Naive thymus-derived CD4-positive, alpha-beta T cell (primary cell): Measurements from ENCODE around the gene COQ6. TPM values are rescaled to one million over a fixed set of nuclear protein-coding genes. Genes with fewer than 3 reads are reported as not detected.
"Not testable (repeated sequence)": the region's sequence is repeated elsewhere in the genome, so short reads cannot be mapped to it uniquely, and the experiment has no call there.

Experiments used
- ATAC-seq: fragments of 150-1000 bp; cut with Tn5 transposase; 2 replicates; pipeline ENCODE4 v1.10.0; 2021; ENCODE audit warnings: mild to moderate bottlenecking, moderate library complexity
- CTCF ChIA-PET: fragments of 350-600 bp; sonication (Branson Sonifier 250); formaldehyde crosslinking; loops from one replicate; lab custom pipeline; 2021; ENCODE audit warnings: antibody characterized with exemption; lab: Charles Lee
- POLR2A ChIA-PET: fragments of 350-600 bp; sonication (Branson Sonifier 250); formaldehyde crosslinking; loops from one replicate; lab custom pipeline; 2021; ENCODE audit warnings: antibody characterized with exemption, inconsistent platforms; lab: Charles Lee
- DNase-seq, 9 donors: peaks; one replicate each; pipeline versions ENCODE4 v3.0.0 to v3.0.0-alpha.2; 2020 to 2022; ENCODE audit warnings: mixed read lengths in 1 of 9
- H3K27ac ChIP-seq: one replicate; pipeline ENCODE4 v1.7.0; 2013; ENCODE audit warnings: mild to moderate bottlenecking, low read depth, low read length, moderate library complexity
- H3K27me3 ChIP-seq, 2 donors: one replicate each; pipeline ENCODE4 v1.7.0; 2013; ENCODE audit warnings: low read length in 2 of 2, mild to moderate bottlenecking in 2 of 2, moderate library complexity in 2 of 2; ENCODE audit not compliant: control insufficient read depth in 2 of 2, insufficient read depth in 2 of 2
- H3K36me3 ChIP-seq, 3 experiments: 1 replicate in 2 of 3; 2 replicates in 1 of 3; pipeline ENCODE4 v1.7.0; 2013; ENCODE audit warnings: low read length in 3 of 3, mild to moderate bottlenecking in 3 of 3, moderate library complexity in 1 of 3; ENCODE audit not compliant: insufficient read depth in 3 of 3, control insufficient read depth in 2 of 3
- H3K4me1 ChIP-seq, 2 donors: one replicate each; pipeline ENCODE4 v1.7.0; 2013; ENCODE audit warnings: low read length in 2 of 2, mild to moderate bottlenecking in 2 of 2, moderate library complexity in 1 of 2; ENCODE audit not compliant: control insufficient read depth in 2 of 2, insufficient read depth in 2 of 2
- H3K4me3 ChIP-seq: 2 replicates; pipeline ENCODE4 v1.7.0; 2013; ENCODE audit warnings: mild to moderate bottlenecking, low read length
- H3K9me3 ChIP-seq, 3 experiments: 1 replicate in 2 of 3; 2 replicates in 1 of 3; pipeline ENCODE4 v1.7.0; 2013; ENCODE audit warnings: low read length in 3 of 3; ENCODE audit not compliant: control insufficient read depth in 2 of 3
- H3K27ac Mint-ChIP-seq, 9 donors: one replicate each; pipeline ENCODE4 v1.8.0; 2020 to 2022; ENCODE audit warnings: mixed read lengths in 9 of 9, mild to moderate bottlenecking in 8 of 9, moderate library complexity in 5 of 9, inconsistent platforms in 2 of 9
- H3K27me3 Mint-ChIP-seq, 5 donors: one replicate each; pipeline ENCODE4 v1.8.0; 2021 to 2022; ENCODE audit warnings: mixed read lengths in 5 of 5, mild to moderate bottlenecking in 1 of 5
- H3K36me3 Mint-ChIP-seq, 5 donors: one replicate each; pipeline ENCODE4 v1.8.0; 2020 to 2022; ENCODE audit warnings: mixed read lengths in 5 of 5, mild to moderate bottlenecking in 3 of 5, inconsistent platforms in 1 of 5
- H3K4me1 Mint-ChIP-seq, 7 donors: one replicate each; pipeline ENCODE4 v1.8.0; 2020 to 2022; ENCODE audit warnings: mixed read lengths in 7 of 7, mild to moderate bottlenecking in 3 of 7, inconsistent platforms in 1 of 7
- H3K4me3 Mint-ChIP-seq, 10 donors: one replicate each; pipeline ENCODE4 v1.8.0; 2020 to 2022; ENCODE audit warnings: mild to moderate bottlenecking in 10 of 10, mixed read lengths in 10 of 10, moderate library complexity in 6 of 10, inconsistent platforms in 2 of 10
- H3K9me3 Mint-ChIP-seq, 11 donors: one replicate each; pipeline ENCODE4 v1.8.0; 2020 to 2022; ENCODE audit warnings: mixed read lengths in 11 of 11, mild to moderate bottlenecking in 4 of 11, inconsistent platforms in 1 of 11, moderate library complexity in 1 of 11
- intact Hi-C, 2 donors: fragments of 100-400 bp; cut with micrococcal nuclease; formaldehyde crosslinking; loops; one replicate each; pipeline ENCODE4 v1.15.1; 2023
- polyA plus RNA-seq, 2 donors: library from polyadenylated mRNA; unstranded; fragments of 300-500 nt; fragmentation: Illumina TruSeq; gene quantifications; one replicate each; pipeline ENCODE4 v1.2.3, GENCODE V29; 2021
- total RNA-seq, 6 experiments: library from RNA in 5 of 6; stranded (reverse) in 5 of 6; gene quantifications; 1 replicate in 5 of 6; 2 replicates in 1 of 6; pipeline ENCODE4 v1.2.3 and lab custom pipeline; 2021 to 2026

Gene COQ6
- total and polyA plus RNA-seq, 7 experiments from 2014 or later: 13.4 to 47.3 (median 24.4) TPM

GRCh38 chr14:73965216-73965615, 15.1 kb downstream of the COQ6 start:
- DNase-seq (no peak), ATAC-seq (no peak)
- H3K27ac Mint-ChIP-seq: peak overlapping the region in 5 of 9 donors; percentile 34 to 76 (median 56)
- CTCF ChIA-PET: no interaction called here
- POLR2A ChIA-PET: interaction anchor here (1.2 kb wide), 1 partner anchor 15 kb away, joined by 5 read pairs; the partner anchor contains the start of genes COQ6 and FAM161B
- intact Hi-C loops: no loop called here
- peaks cover 8 to 39% (median 10%) of the 10 kb centered on the region in 5 donors for H3K36me3 Mint-ChIP-seq
- Histone ChIP-seq H3K4me1 (no peaks in the 10 kb centered on the region), H3K36me3 (peaks cover 4 to 42% (median 4%) of the 10 kb centered on the region in 3 experiments), H3K27ac (no peak overlapping the region), H3K27me3 (no peaks in the 10 kb centered on the region), H3K9me3 (no peaks in the 10 kb centered on the region), H3K4me3 (no peak overlapping the region)
- no peaks in the 10 kb centered on the region for H3K4me1 Mint-ChIP-seq
- no peaks in the 10 kb centered on the region for H3K27me3 Mint-ChIP-seq
- H3K9me3 Mint-ChIP-seq: no peaks in the 10 kb centered on the region
- H3K4me3 Mint-ChIP-seq: no peak overlapping the region

GRCh38 chr14:73968885-73969284, 18.8 kb downstream of the COQ6 start:
- Histone ChIP-seq H3K36me3 (peaks cover 0 to 16% (median 0%) of the 10 kb centered on the region in 3 experiments), H3K27ac (no peak overlapping the region), H3K27me3 (no peaks in the 10 kb centered on the region), H3K9me3 (no peaks in the 10 kb centered on the region), H3K4me1 (no peaks in the 10 kb centered on the region), H3K4me3 (no peak overlapping the region)
- ChIA-PET POLR2A (no interaction called here), CTCF (no interaction called here)
- Mint-ChIP-seq H3K36me3 (peaks cover 0 to 25% (median 0%) of the 10 kb centered on the region in 5 donors), H3K4me1 (no peaks in the 10 kb centered on the region), H3K4me3 (no peak overlapping the region), H3K27me3 (no peaks in the 10 kb centered on the region), H3K9me3 (no peaks in the 10 kb centered on the region), H3K27ac (peak overlapping the region in 1 of 9 donors; percentile 58)
- intact Hi-C loops: no loop called here
- no peak for DNase-seq
- ATAC-seq: no peak

- Histone ChIP-seq H3K27me3 (no peaks in the 10 kb centered on the region), H3K4me1 (no peaks in the 10 kb centered on the region), H3K9me3 (no peaks in the 10 kb centered on the region), H3K4me3 (no peak overlapping the region), H3K27ac (no peak overlapping the region), H3K36me3 (peaks cover 0 to 24% (median 0%) of the 10 kb centered on the region in 3 experiments)
- ATAC-seq: no peak
- Mint-ChIP-seq H3K27ac (no peak overlapping the region), H3K36me3 (peaks cover 0 to 23% (median 0%) of the 10 kb centered on the region in 5 donors), H3K4me1 (no peaks in the 10 kb centered on the region), H3K4me3 (no peak overlapping the region), H3K27me3 (no peaks in the 10 kb centered on the region), H3K9me3 (no peaks in the 10 kb centered on the region)
- intact Hi-C loops: no loop called here
- CTCF ChIA-PET: no interaction called here
- POLR2A ChIA-PET: no interaction called here
- DNase-seq: no peak
Observed at GRCh38 chr14:73973497-73973896, 23.4 kb downstream of the COQ6 start.

- Histone ChIP-seq H3K9me3 (no peaks in the 10 kb centered on the region), H3K36me3 (peaks cover 0 to 20% (median 0%) of the 10 kb centered on the region in 3 experiments), H3K4me1 (no peaks in the 10 kb centered on the region), H3K27me3 (no peaks in the 10 kb centered on the region), H3K4me3 (no peak overlapping the region), H3K27ac (no peak overlapping the region)
- CTCF ChIA-PET: no interaction called here
- no peak for DNase-seq
- no peak overlapping the region for H3K27ac Mint-ChIP-seq
- peaks cover 0 to 20% (median 6%) of the 10 kb centered on the region in 5 donors for H3K36me3 Mint-ChIP-seq
- no peak for ATAC-seq
- peaks cover 0 to 2% (median 0%) of the 10 kb centered on the region in 7 donors for H3K4me1 Mint-ChIP-seq
- H3K4me3 Mint-ChIP-seq: no peak overlapping the region
- intact Hi-C loops: no loop called here
- H3K9me3 Mint-ChIP-seq: no peaks in the 10 kb centered on the region
- no peaks in the 10 kb centered on the region for H3K27me3 Mint-ChIP-seq
- POLR2A ChIA-PET: no interaction called here
Observed at GRCh38 chr14:73976125-73976524, 26.0 kb downstream of the COQ6 start.

GRCh38 chr14:73977896-73978295, 27.8 kb downstream of the COQ6 start:
- H3K36me3 Mint-ChIP-seq: peaks cover 0 to 13% (median 6%) of the 10 kb centered on the region in 5 donors

GRCh38 chr14:73988065-73988464, 38.0 kb downstream of the COQ6 start:
- ChIA-PET CTCF (no interaction called here), POLR2A (no interaction called here)
- Mint-ChIP-seq H3K9me3 (no peaks in the 10 kb centered on the region), H3K27me3 (no peaks in the 10 kb centered on the region), H3K27ac (peak overlapping the region in 1 of 9 donors; percentile 36), H3K36me3 (peaks cover 6 to 32% (median 12%) of the 10 kb centered on the region in 5 donors), H3K4me3 (no peak overlapping the region), H3K4me1 (no peaks in the 10 kb centered on the region)
- DNase-seq: no peak
- H3K4me3 ChIP-seq: no peak overlapping the region
- no peaks in the 10 kb centered on the region for H3K9me3 ChIP-seq
- no peak for ATAC-seq
- intact Hi-C loops: no loop called here
- no peak overlapping the region for H3K27ac ChIP-seq
- no peaks in the 10 kb centered on the region for H3K4me1 ChIP-seq
- no peaks in the 10 kb centered on the region for H3K27me3 ChIP-seq
- H3K36me3 ChIP-seq: peaks cover 0 to 12% (median 5%) of the 10 kb centered on the region in 3 experiments

More at GRCh38 chr14:73977896-73978295, 27.8 kb downstream of the COQ6 start:
- Mint-ChIP-seq H3K9me3 (no peaks in the 10 kb centered on the region), H3K27me3 (no peaks in the 10 kb centered on the region), H3K27ac (no peak overlapping the region), H3K4me1 (peaks cover 0 to 2% (median 0%) of the 10 kb centered on the region in 7 donors), H3K4me3 (no peak overlapping the region)
- Histone ChIP-seq H3K36me3 (peaks cover 0 to 18% (median 0%) of the 10 kb centered on the region in 3 experiments), H3K27me3 (no peaks in the 10 kb centered on the region), H3K9me3 (no peaks in the 10 kb centered on the region), H3K4me3 (no peak overlapping the region), H3K4me1 (no peaks in the 10 kb centered on the region), H3K27ac (no peak overlapping the region)
- POLR2A ChIA-PET: no interaction called here
- intact Hi-C loops: no loop called here
- DNase-seq: no peak
- CTCF ChIA-PET: no interaction called here
- no peak for ATAC-seq

- peaks cover 0 to 12% (median 5%) of the 10 kb centered on the region in 3 experiments for H3K36me3 ChIP-seq
- POLR2A ChIA-PET, intact Hi-C loops, CTCF ChIA-PET, H3K4me3 Mint-ChIP-seq, H3K4me1 ChIP-seq, H3K27ac Mint-ChIP-seq, ATAC-seq, H3K9me3 ChIP-seq, H3K9me3 Mint-ChIP-seq, H3K27me3 Mint-ChIP-seq, H3K27ac ChIP-seq, DNase-seq, H3K4me3 ChIP-seq, H3K4me1 Mint-ChIP-seq, H3K27me3 ChIP-seq: not testable (repeated sequence)
- H3K36me3 Mint-ChIP-seq: peaks cover 6 to 32% (median 12%) of the 10 kb centered on the region in 5 donors
Observed at GRCh38 chr14:73988656-73989055, 38.6 kb downstream of the COQ6 start.
